ENCODE results near the gene PTPRG. TPM values are rescaled to one million over a fixed set of nuclear protein-coding genes. Genes with fewer than 3 reads are reported as not detected.
"Not testable (repeated sequence)": the region's sequence is repeated elsewhere in the genome, so short reads cannot be mapped to it uniquely, and the experiment has no call there.

The PTPRG gene
- total RNA-seq, 2 donors from 2014 or later: 76.5 to 108 TPM

- WGBS, 2 experiments (ENCODE audit: insufficient coverage in 1 of 2, insufficient read length in 1 of 2): 90% methylated on average over 2 of the region's 2 CpGs; no CpG with 5 or more reads in 1 of the 2 experiments
- Mint-ChIP-seq H3K9me3 (no peaks in the 10 kb centered on the region), H3K27ac (no peak overlapping the region)
Observed at GRCh38 chr3:61545716-61546115, 15.7 kb upstream of the PTPRG start.

GRCh38 chr3:61547625-61548024 is 13.7 kb upstream of the PTPRG start:
- no peaks in the 10 kb centered on the region for H3K27me3 ChIP-seq (ENCODE audit: control insufficient read depth, insufficient read depth, low read length, poor library complexity, severe bottlenecking)
- Mint-ChIP-seq H3K9me3 (no peaks in the 10 kb centered on the region), H3K27me3 (ENCODE audit: insufficient read depth) (peaks cover 9% of the 10 kb centered on the region), H3K36me3 (ENCODE audit: low read depth) (peaks cover 3% of the 10 kb centered on the region), H3K4me3 (no peak overlapping the region), H3K27ac (no peak overlapping the region), H3K4me1 (no peaks in the 10 kb centered on the region)
- no peaks in the 10 kb centered on the region for H3K36me3 ChIP-seq (ENCODE audit: control insufficient read depth, insufficient read depth, low read length)
- no peak overlapping the region for H3K9ac ChIP-seq (ENCODE audit: extremely low read depth, low read length, poor library complexity, severe bottlenecking)
- 89 to 100% methylated on average over 1 to 4 of the region's 4 CpGs for WGBS, 2 experiments (ENCODE audit: insufficient coverage in 1 of 2, insufficient read length in 1 of 2)
- no peak overlapping the region for H3K27ac ChIP-seq (ENCODE audit: low read depth, low read length)
- no peak for TF ChIP-seq CTCF (conservative IDR thresholded peaks at IDR 0.05)
- no peaks in the 10 kb centered on the region for H3K4me1 ChIP-seq (ENCODE audit: control insufficient read depth, insufficient read depth, low read length)
- DNase-seq: no peak
- no peaks in the 10 kb centered on the region for H3K9me3 ChIP-seq (ENCODE audit: control insufficient read depth, low read length)
- no peak overlapping the region for H3K4me3 ChIP-seq (ENCODE audit: low read length)

More at GRCh38 chr3:61545716-61546115, 15.7 kb upstream of the PTPRG start:
- peaks cover 1% of the 10 kb centered on the region for H3K4me1 Mint-ChIP-seq
- Histone ChIP-seq H3K36me3 (ENCODE audit: control insufficient read depth, insufficient read depth, low read length) (no peaks in the 10 kb centered on the region), H3K27me3 (ENCODE audit: control insufficient read depth, insufficient read depth, low read length, poor library complexity, severe bottlenecking) (no peaks in the 10 kb centered on the region), H3K4me3 (ENCODE audit: low read length) (no peak overlapping the region), H3K9ac (ENCODE audit: extremely low read depth, low read length, poor library complexity, severe bottlenecking) (no peak overlapping the region), H3K9me3 (ENCODE audit: control insufficient read depth, low read length) (no peaks in the 10 kb centered on the region), H3K4me1 (ENCODE audit: control insufficient read depth, insufficient read depth, low read length) (no peaks in the 10 kb centered on the region), H3K27ac (ENCODE audit: low read depth, low read length) (no peak overlapping the region)
- no peak for DNase-seq
- H3K36me3 Mint-ChIP-seq (ENCODE audit: low read depth): peaks cover 3% of the 10 kb centered on the region
- H3K27me3 Mint-ChIP-seq (ENCODE audit: insufficient read depth): peaks cover 10% of the 10 kb centered on the region
- TF ChIP-seq CTCF (conservative IDR thresholded peaks at IDR 0.05): no peak
- H3K4me3 Mint-ChIP-seq: no peak overlapping the region

GRCh38 chr3:61552704-61553103 is 8.7 kb upstream of the PTPRG start:
- not testable (repeated sequence) for H3K27ac ChIP-seq (ENCODE audit: low read depth, low read length); H3K9me3 Mint-ChIP-seq; H3K4me1 ChIP-seq (ENCODE audit: control insufficient read depth, insufficient read depth, low read length); H3K9me3 ChIP-seq (ENCODE audit: control insufficient read depth, low read length); H3K27me3 ChIP-seq (ENCODE audit: control insufficient read depth, insufficient read depth, low read length, poor library complexity, severe bottlenecking); H3K4me3 ChIP-seq (ENCODE audit: low read length); H3K27ac Mint-ChIP-seq; H3K36me3 ChIP-seq (ENCODE audit: control insufficient read depth, insufficient read depth, low read length); H3K4me3 Mint-ChIP-seq; H3K36me3 Mint-ChIP-seq (ENCODE audit: low read depth); H3K9ac ChIP-seq (ENCODE audit: extremely low read depth, low read length, poor library complexity, severe bottlenecking); H3K27me3 Mint-ChIP-seq (ENCODE audit: insufficient read depth); H3K4me1 Mint-ChIP-seq; DNase-seq
- WGBS, 2 experiments (ENCODE audit: insufficient coverage in 1 of 2, insufficient read length in 1 of 2): 93 to 96% methylated on average over 8 of the region's 8 CpGs

GRCh38 chr3:61559136-61559731 is 2.1 kb upstream of the PTPRG start:
- Histone ChIP-seq H3K27me3 (ENCODE audit: control insufficient read depth, insufficient read depth, low read length, poor library complexity, severe bottlenecking) (no peaks in the 10 kb centered on the region), H3K27ac (ENCODE audit: low read depth, low read length) (no peak overlapping the region), H3K4me1 (ENCODE audit: control insufficient read depth, insufficient read depth, low read length) (no peaks in the 10 kb centered on the region), H3K9me3 (ENCODE audit: control insufficient read depth, low read length) (peaks cover 11% of the 10 kb centered on the region), H3K9ac (ENCODE audit: extremely low read depth, low read length, poor library complexity, severe bottlenecking) (no peak overlapping the region), H3K36me3 (ENCODE audit: control insufficient read depth, insufficient read depth, low read length) (no peaks in the 10 kb centered on the region), H3K4me3 (ENCODE audit: low read length) (no peak overlapping the region)
- H3K27ac Mint-ChIP-seq: peak overlapping the region; percentile 98
- H3K4me3 Mint-ChIP-seq: peak overlapping the region; percentile 96
- no peak for DNase-seq
- H3K9me3 Mint-ChIP-seq: peaks cover 8% of the 10 kb centered on the region
- TF ChIP-seq CTCF (conservative IDR thresholded peaks at IDR 0.05): peak; percentile 59
- no peaks in the 10 kb centered on the region for H3K36me3 Mint-ChIP-seq (ENCODE audit: low read depth)
- WGBS, 2 experiments (ENCODE audit: insufficient coverage in 1 of 2, insufficient read length in 1 of 2): 80 to 89% methylated on average over 1 to 7 of the region's 7 CpGs
- peaks cover 22% of the 10 kb centered on the region for H3K4me1 Mint-ChIP-seq
- H3K27me3 Mint-ChIP-seq (ENCODE audit: insufficient read depth): peaks cover 2% of the 10 kb centered on the region
